Astrocyte of the spinal cord (primary cell): ENCODE results near the gene NCKAP5L.

Source experiments
- DNase-seq: peaks from one replicate; pipeline ENCODE4 v3.0.0; 2011; ENCODE audit warnings: low read depth, low spot score
- H3K4me3 ChIP-seq: 2 replicates; pipeline ENCODE4 v1.5.1; 2011; ENCODE audit warnings: low read depth, mild to moderate bottlenecking, low read length, moderate library complexity
- in situ Hi-C: cut with HindIII; loops from 2 replicates; pipeline ENCODE4 v1.10.0; 2017; ENCODE audit warnings: low sequenced_read_pairs
- TF ChIP-seq, protein P1 (sequence below): IDR thresholded peaks from 2 replicates; pipeline ENCODE4 v1.5.1; 2012; ENCODE audit warnings: low read depth, mild to moderate bottlenecking, low read length, inconsistent platforms

The NCKAP5L gene

GRCh38 chr12:49795654-49796105 is 32.5 kb downstream of the NCKAP5L start:
- in situ Hi-C loops: no loop called here
- H3K4me3 ChIP-seq: no peak overlapping the region
- no peak for DNase-seq
- TF ChIP-seq, protein P1, sequence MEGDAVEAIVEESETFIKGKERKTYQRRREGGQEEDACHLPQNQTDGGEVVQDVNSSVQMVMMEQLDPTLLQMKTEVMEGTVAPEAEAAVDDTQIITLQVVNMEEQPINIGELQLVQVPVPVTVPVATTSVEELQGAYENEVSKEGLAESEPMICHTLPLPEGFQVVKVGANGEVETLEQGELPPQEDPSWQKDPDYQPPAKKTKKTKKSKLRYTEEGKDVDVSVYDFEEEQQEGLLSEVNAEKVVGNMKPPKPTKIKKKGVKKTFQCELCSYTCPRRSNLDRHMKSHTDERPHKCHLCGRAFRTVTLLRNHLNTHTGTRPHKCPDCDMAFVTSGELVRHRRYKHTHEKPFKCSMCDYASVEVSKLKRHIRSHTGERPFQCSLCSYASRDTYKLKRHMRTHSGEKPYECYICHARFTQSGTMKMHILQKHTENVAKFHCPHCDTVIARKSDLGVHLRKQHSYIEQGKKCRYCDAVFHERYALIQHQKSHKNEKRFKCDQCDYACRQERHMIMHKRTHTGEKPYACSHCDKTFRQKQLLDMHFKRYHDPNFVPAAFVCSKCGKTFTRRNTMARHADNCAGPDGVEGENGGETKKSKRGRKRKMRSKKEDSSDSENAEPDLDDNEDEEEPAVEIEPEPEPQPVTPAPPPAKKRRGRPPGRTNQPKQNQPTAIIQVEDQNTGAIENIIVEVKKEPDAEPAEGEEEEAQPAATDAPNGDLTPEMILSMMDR: no peak

GRCh38 chr12:49794811-49795653 is 33.2 kb downstream of the NCKAP5L start:
- no peak for DNase-seq
- no peak overlapping the region for H3K4me3 ChIP-seq
- TF ChIP-seq, protein P1: no peak
- in situ Hi-C loops: no loop called here

GRCh38 chr12:49794021-49794420 is 34.2 kb downstream of the NCKAP5L start:
- TF ChIP-seq, protein P1: no peak
- in situ Hi-C loops: no loop called here
- H3K4me3 ChIP-seq: no peak overlapping the region
- no peak for DNase-seq

DNA sequence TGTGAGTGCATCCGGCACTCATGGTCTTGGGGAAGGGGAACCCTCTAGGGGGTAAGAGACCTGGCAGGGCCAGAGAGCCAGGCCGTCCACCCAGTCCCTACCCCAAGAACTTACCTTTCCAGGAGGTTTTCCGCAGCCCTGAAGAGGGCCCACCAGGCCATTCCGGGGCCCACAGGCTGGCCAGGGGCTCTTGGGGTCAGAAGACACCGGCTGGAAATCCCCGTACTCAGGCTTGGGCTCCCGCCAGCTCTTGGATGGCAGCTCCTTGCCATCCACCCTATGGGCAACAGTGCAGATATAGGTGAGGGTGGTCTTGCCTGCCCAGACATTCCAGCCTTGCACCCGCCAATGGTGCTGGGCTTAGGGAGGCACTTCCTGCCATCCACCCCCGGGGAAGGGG is 34.6 kb downstream of the NCKAP5L start:
- no peak for DNase-seq
- no peak overlapping the region for H3K4me3 ChIP-seq
- in situ Hi-C loops: no loop called here
- TF ChIP-seq, protein P1: no peak

- in situ Hi-C loops: no loop called here
- no peak overlapping the region for H3K4me3 ChIP-seq
- TF ChIP-seq, protein P1: no peak
- DNase-seq: no peak
These were observed 35.1 kb downstream of the NCKAP5L start for GRCh38 chr12:49792976-49793580.

GRCh38 chr12:49792181-49792970 is 35.8 kb downstream of the NCKAP5L start:
- DNase-seq: no peak
- H3K4me3 ChIP-seq: no peak overlapping the region
- TF ChIP-seq, protein P1: no peak
- in situ Hi-C loops: no loop called here
